ENCODE data around the gene PCYOX1L. TPM values are rescaled to one million over a fixed set of nuclear protein-coding genes. Genes with fewer than 3 reads are reported as not detected.

PCYOX1L gene
- total RNA-seq, 1 donor from 2014 or later = 21.9 TPM

DNA sequence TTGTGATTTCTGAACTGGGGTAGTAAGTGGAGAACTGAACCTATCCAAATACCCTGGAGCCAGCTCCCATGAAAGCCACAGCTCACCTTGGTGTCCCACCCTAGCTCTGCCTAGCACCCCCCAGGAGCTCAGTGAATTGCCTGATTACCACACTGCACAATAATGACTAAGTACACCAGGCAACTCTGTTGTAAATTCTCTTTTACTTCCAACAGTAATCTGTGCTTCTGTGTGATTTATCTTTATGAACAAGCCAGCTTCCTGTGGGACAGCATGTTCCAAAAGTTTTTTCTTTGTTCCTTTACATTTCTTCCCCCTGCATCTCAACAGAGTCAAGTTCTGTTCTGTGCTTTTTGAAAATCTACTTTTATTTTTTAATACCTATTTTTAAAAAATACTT is 34.6 kb upstream of the PCYOX1L start:
- no peaks in the 10 kb centered on the region for H3K27me3 Mint-ChIP-seq (ENCODE audit: insufficient read depth)
- no peaks in the 10 kb centered on the region for H3K4me1 Mint-ChIP-seq (ENCODE audit: low read depth)
- no peak for DNase-seq (ENCODE audit: low spot score)
- H3K36me3 Mint-ChIP-seq (ENCODE audit: low read depth) = no peaks in the 10 kb centered on the region
- H3K27ac Mint-ChIP-seq = no peak overlapping the region
- H3K9me3 Mint-ChIP-seq = no peaks in the 10 kb centered on the region
- intact Hi-C loops (cut with micrococcal nuclease) = no loop called here
- no peak overlapping the region for H3K4me3 Mint-ChIP-seq

DNA sequence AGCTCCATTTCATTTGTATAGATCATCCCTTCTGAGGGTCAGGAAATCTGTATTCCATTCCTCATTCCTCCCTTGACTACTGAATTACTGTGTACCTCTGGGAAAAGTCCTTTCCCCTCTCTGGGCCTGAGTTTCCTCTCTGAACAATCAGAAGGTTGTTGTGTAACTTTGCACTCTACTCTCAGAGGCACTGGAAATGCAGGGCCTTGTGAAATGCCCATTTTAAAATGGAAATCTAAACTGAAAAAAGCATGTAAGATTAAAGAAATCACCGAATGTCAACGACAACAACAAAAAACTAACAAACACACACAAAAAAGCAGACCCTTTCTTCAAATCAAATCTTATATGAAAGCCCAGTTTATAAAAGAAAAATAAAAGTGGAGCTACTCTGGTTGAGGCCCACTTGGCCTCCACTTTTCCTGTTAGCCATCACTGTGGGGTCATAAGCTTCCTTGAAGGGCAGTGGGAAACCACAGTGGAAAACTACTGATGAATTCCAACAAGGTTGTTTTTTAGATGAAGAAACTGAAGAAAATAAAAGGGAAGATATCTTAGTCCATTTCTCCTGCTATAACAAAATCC is 34.1 kb upstream of the PCYOX1L start:
- intact Hi-C loops (cut with micrococcal nuclease) = no loop called here
- Mint-ChIP-seq H3K4me3 (no peak overlapping the region), H3K36me3 (ENCODE audit: low read depth) (no peaks in the 10 kb centered on the region), H3K4me1 (ENCODE audit: low read depth) (no peaks in the 10 kb centered on the region), H3K27me3 (ENCODE audit: insufficient read depth) (no peaks in the 10 kb centered on the region), H3K27ac (no peak overlapping the region), H3K9me3 (no peaks in the 10 kb centered on the region)
- DNase-seq (ENCODE audit: low spot score) = no peak

DNA sequence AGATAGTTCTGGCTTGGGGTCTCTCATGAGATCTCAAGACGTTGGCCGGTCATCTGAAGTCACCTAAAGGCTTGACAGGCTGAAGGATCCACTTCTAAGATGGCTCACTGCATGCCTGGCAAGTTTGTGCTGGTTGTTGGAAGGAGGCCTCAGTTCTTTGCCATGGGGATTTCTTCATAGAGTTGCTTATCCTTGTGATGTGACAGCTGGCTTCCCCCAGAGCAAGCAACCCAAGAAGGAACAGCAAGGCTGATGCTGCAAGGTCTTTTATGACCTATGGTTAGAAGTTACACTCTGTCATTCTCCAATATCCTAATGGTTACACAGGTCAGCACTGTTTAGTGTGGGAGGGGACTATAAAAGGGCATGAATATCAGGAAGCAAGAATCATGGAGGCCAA is 33.2 kb upstream of the PCYOX1L start:
- Mint-ChIP-seq H3K9me3 (no peaks in the 10 kb centered on the region), H3K36me3 (ENCODE audit: low read depth) (no peaks in the 10 kb centered on the region), H3K27ac (no peak overlapping the region), H3K4me1 (ENCODE audit: low read depth) (no peaks in the 10 kb centered on the region), H3K27me3 (ENCODE audit: insufficient read depth) (no peaks in the 10 kb centered on the region), H3K4me3 (no peak overlapping the region)
- no peak for DNase-seq (ENCODE audit: low spot score)
- intact Hi-C loops (cut with micrococcal nuclease) = no loop called here

DNA sequence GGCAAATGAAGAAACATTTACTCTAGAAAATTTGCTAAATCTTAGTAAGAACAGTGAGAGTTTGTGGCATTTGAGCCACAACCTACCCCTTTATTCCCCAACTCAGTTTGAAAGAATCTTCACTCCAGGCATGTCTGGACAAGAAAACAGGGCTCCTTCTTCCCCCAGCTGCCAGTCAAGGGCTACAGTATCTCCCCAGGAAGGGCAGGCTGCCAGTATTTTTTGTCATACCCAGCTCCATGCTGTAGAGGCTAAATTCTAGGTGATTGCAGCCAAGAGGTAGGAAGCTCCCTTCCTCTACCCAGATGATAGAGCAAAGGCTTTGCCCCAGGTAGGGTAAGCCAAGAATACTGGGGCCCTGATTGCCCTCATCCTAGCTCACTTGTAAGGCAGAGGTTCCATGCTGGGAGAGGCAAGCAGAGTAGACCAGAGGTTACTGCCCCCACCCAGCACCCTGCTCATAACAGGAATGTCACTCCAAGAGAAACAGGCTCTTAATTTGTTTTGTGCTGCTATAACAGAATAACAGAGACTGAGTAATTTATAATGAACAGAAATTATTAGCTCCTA is 32.6 kb upstream of the PCYOX1L start:
- H3K36me3 Mint-ChIP-seq (ENCODE audit: low read depth) = no peaks in the 10 kb centered on the region
- H3K4me1 Mint-ChIP-seq (ENCODE audit: low read depth) = no peaks in the 10 kb centered on the region
- no peaks in the 10 kb centered on the region for H3K27me3 Mint-ChIP-seq (ENCODE audit: insufficient read depth)
- H3K27ac Mint-ChIP-seq = no peak overlapping the region
- no peaks in the 10 kb centered on the region for H3K9me3 Mint-ChIP-seq
- intact Hi-C loops (cut with micrococcal nuclease) = no loop called here
- H3K4me3 Mint-ChIP-seq = no peak overlapping the region
- DNase-seq (ENCODE audit: low spot score) = no peak

DNA sequence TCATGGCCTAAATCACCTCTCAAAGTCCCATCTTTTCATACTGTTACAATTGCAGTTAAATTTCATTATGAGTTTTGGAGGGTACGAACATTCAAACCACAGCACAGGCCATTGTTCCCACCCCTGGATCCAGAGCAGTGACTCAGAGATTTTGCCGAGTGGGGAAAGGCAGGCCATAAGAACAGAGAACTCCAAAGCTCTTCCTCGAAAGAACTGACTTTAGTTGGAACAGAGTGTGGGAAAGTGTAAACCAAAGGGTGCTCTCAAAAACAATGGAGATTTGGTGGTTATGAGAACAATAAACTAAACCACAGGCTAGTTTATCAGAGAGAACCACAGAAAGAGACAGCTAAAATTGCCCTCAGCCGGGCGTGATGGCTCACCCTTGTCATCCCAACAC is 32.0 kb upstream of the PCYOX1L start:
- Mint-ChIP-seq H3K36me3 (ENCODE audit: low read depth) (no peaks in the 10 kb centered on the region), H3K4me1 (ENCODE audit: low read depth) (no peaks in the 10 kb centered on the region), H3K27me3 (ENCODE audit: insufficient read depth) (peaks cover 2% of the 10 kb centered on the region), H3K27ac (no peak overlapping the region), H3K4me3 (no peak overlapping the region), H3K9me3 (no peaks in the 10 kb centered on the region)
- no peak for DNase-seq (ENCODE audit: low spot score)
- intact Hi-C loops (cut with micrococcal nuclease) = no loop called here

DNA sequence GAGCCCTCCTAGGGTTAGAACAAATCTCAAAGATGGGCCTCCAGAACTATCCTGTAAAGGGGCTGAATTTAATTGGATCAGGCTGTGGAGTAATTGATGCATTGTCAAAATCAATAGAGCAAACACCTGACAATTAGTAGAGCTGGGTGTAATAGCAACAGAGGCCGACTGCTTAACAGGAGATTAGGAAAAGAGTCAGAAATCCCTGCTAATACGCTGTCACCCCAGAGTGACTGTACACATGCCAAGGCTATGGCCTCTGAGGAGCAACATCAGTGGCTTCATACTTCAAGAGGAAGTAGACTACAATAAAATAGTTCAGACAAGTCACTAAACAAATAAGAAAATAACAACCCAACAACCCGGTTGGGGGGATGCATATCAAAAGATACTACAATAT is 31.2 kb upstream of the PCYOX1L start:
- H3K36me3 Mint-ChIP-seq (ENCODE audit: low read depth) = no peaks in the 10 kb centered on the region
- DNase-seq (ENCODE audit: low spot score) = no peak
- intact Hi-C loops (cut with micrococcal nuclease) = no loop called here
- H3K4me1 Mint-ChIP-seq (ENCODE audit: low read depth) = no peaks in the 10 kb centered on the region
- H3K4me3 Mint-ChIP-seq = no peak overlapping the region
- H3K27ac Mint-ChIP-seq = no peak overlapping the region
- peaks cover 2% of the 10 kb centered on the region for H3K27me3 Mint-ChIP-seq (ENCODE audit: insufficient read depth)
- no peaks in the 10 kb centered on the region for H3K9me3 Mint-ChIP-seq

DNA sequence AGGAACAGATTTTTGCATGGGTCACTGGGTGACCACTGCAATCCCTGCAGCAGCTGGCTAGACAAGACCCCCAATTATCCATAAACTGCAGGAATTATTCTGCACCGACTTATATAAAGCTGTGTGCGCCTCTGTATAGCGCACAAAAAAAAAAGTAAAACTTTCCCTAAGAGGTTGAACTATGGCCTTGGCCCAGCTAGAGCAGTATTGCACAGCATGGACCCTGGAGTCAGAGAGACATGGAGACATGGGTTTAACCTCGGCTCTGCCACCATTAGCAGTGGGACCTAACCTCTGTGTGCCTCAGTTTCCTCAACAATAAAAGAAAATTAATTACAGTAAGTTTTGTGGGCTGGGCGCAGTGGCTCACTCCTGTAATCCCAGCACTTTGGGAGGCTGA is 29.7 kb upstream of the PCYOX1L start:
- intact Hi-C loops (cut with micrococcal nuclease) = no loop called here
- DNase-seq (ENCODE audit: low spot score) = no peak
- H3K9me3 Mint-ChIP-seq = no peaks in the 10 kb centered on the region
- H3K36me3 Mint-ChIP-seq (ENCODE audit: low read depth) = no peaks in the 10 kb centered on the region
- H3K27ac Mint-ChIP-seq = no peak overlapping the region
- no peaks in the 10 kb centered on the region for H3K4me1 Mint-ChIP-seq (ENCODE audit: low read depth)
- no peak overlapping the region for H3K4me3 Mint-ChIP-seq
- H3K27me3 Mint-ChIP-seq (ENCODE audit: insufficient read depth) = peaks cover 2% of the 10 kb centered on the region

DNA sequence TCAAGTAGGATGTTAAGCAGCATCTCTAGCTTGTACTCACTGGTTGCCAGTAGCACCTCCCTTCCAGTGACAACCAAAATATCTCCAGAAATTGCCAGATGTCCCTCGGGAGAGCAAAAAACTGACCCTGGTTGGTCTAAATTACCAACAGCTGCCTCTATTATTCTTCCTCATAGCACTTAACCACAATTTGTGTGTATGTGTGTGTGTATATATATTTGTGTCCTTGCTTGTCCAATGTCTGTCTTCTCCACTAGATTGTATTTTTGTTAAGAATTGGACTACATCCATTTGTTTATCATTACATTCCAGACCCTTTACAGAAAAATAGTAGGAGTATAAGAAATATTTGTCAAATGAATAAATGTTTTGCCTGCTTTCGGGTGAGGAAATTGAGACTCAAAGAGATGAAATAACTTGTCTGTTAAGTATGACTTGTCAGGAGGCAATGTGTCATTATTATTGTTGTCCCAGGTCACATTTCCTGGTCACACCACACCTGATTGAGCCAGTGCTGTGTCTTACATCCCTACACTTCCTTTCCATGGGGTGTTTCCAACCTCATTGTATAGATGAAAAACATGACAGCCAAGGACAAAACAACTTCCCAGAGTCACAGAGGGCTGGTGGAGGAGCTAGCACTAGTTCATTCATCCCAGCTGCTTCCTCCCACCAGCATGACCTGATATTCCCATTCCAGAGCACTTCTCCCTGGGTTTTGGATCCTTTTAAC is 24.0 kb upstream of the PCYOX1L start:
- Mint-ChIP-seq H3K4me1 (ENCODE audit: low read depth) (no peaks in the 10 kb centered on the region), H3K36me3 (ENCODE audit: low read depth) (no peaks in the 10 kb centered on the region), H3K4me3 (no peak overlapping the region), H3K27me3 (ENCODE audit: insufficient read depth) (peaks cover 20% of the 10 kb centered on the region), H3K9me3 (no peaks in the 10 kb centered on the region), H3K27ac (no peak overlapping the region)
- intact Hi-C loops (cut with micrococcal nuclease) = no loop called here
- no peak for DNase-seq (ENCODE audit: low spot score)

DNA sequence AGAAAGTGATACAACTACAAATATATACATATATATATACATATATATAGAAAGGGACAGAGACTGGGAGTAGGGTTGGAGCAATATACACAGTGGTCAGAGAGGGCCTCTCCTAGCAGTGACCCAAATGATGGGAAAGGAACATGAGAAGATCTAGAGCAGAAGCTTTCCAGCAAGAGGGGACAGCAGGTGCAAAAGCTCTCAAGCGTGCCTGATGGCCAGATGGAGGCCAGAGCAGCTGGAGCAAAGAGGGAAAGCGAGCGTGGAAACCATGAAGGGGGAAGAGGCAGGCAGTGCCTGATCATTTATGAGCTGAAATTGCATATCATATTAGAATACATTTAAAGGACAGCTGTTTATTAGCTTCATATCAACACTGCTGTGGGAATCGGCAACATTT is 20.1 kb upstream of the PCYOX1L start:
- intact Hi-C loops (cut with micrococcal nuclease) = no loop called here
- Mint-ChIP-seq H3K36me3 (ENCODE audit: low read depth) (no peaks in the 10 kb centered on the region), H3K27me3 (ENCODE audit: insufficient read depth) (peaks cover 18% of the 10 kb centered on the region), H3K4me1 (ENCODE audit: low read depth) (no peaks in the 10 kb centered on the region), H3K9me3 (no peaks in the 10 kb centered on the region), H3K4me3 (no peak overlapping the region), H3K27ac (no peak overlapping the region)
- DNase-seq (ENCODE audit: low spot score) = no peak

DNA sequence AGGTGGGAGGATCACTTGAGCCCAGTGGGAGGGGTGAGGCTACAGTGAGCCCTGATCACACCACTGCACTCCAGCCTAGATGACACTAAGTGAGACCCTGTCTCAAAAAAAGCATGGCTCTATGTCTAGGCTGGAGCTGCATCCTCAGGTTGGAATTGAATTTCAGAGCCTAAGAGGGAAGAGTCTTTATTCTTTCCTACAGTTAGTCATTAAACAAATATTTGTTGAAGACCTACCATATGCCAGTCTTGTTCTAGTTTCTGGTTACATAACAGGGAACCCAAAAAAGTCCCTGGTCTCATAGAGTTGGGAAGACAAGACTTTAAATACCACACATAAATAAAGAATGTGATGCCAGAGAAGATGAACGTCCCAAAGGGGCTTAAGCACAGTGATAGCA is 19.5 kb upstream of the PCYOX1L start:
- Mint-ChIP-seq H3K9me3 (no peaks in the 10 kb centered on the region), H3K4me3 (no peak overlapping the region)

DNA sequence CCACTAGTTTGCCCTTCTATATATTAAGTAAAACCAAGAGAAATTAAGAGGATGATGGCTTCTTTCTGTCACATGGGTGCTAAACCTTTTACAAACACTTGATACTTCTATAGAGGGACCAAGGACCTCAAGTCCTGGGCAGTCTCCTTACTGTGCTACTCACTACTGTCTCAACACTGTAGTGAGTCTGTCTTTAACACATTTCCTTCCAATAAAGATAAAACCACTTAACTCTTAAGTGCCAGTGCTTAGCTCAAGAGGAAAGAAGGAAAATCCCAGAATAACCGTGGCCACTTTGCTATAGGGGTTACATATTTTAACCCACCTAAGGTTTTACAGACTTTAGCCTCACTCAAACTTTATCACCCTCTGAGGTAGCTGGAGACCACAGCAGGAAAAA is 16.9 kb upstream of the PCYOX1L start:
- Mint-ChIP-seq H3K4me1 (ENCODE audit: low read depth) (peaks cover 13% of the 10 kb centered on the region), H3K27me3 (ENCODE audit: insufficient read depth) (peaks cover 16% of the 10 kb centered on the region), H3K4me3 (no peak overlapping the region), H3K9me3 (no peaks in the 10 kb centered on the region), H3K36me3 (ENCODE audit: low read depth) (peaks cover 4% of the 10 kb centered on the region), H3K27ac (no peak overlapping the region)
- intact Hi-C loops (cut with micrococcal nuclease) = loop anchor here (10.0 kb wide), 3 partner anchors 516 to 1156 kb away; partner anchors contain the start of gene ADRB2
- no peak for DNase-seq (ENCODE audit: low spot score)

More for the DNA sequence above, 19.5 kb upstream of the PCYOX1L start:
- Mint-ChIP-seq H3K27me3 (ENCODE audit: insufficient read depth) (peaks cover 18% of the 10 kb centered on the region), H3K36me3 (ENCODE audit: low read depth) (no peaks in the 10 kb centered on the region), H3K27ac (peak overlapping the region; percentile 11), H3K4me1 (ENCODE audit: low read depth) (no peaks in the 10 kb centered on the region)
- DNase-seq (ENCODE audit: low spot score) = no peak
- intact Hi-C loops (cut with micrococcal nuclease) = no loop called here

DNA sequence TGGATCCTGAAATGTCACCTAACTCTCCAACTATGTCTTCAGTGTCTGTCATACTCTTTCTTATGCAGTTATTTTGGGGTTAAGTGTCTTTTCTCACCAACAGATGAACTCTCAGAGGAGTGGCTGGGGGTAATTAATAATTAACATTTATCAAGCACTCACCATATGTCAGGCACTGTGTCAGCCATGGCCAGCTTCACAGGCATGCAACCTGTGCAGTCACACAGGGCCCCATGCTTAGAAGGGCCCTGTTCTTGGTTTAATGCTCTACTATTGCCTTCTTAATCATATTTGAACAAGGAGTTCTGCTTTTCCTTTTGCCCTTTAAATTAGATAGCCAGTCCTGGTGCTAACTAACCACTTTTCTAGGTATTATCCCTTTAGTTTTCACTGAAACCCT is 16.0 kb upstream of the PCYOX1L start:
- no peak overlapping the region for H3K27ac Mint-ChIP-seq
- H3K9me3 Mint-ChIP-seq = no peaks in the 10 kb centered on the region
- DNase-seq (ENCODE audit: low spot score) = no peak
- no peak overlapping the region for H3K4me3 Mint-ChIP-seq
- H3K36me3 Mint-ChIP-seq (ENCODE audit: low read depth) = peaks cover 4% of the 10 kb centered on the region
- H3K4me1 Mint-ChIP-seq (ENCODE audit: low read depth) = peaks cover 13% of the 10 kb centered on the region
- intact Hi-C loops (cut with micrococcal nuclease) = loop anchor here (10.0 kb wide), 3 partner anchors 517 to 1157 kb away; partner anchors contain the start of gene ADRB2
- H3K27me3 Mint-ChIP-seq (ENCODE audit: insufficient read depth) = peaks cover 11% of the 10 kb centered on the region

DNA sequence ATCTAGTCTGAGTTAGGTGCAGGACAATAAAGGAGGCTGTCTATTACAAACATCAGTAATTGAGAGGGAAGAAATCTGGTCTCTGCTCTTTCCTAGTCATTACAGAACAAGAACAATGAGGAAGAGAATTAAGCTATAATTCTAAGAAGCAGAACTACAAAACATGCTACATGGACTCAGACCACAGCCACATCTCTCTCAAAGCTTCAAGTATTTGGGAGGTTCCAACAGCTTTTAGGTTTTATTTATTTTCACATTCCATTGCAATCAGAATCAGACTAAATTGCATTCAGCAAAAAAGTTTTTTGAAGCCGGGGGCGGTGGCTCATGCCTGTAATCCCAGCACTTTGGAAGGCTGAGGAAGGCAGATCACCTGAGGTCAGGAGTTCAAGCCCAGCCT is 13.7 kb upstream of the PCYOX1L start:
- peak overlapping the region; percentile 30 for H3K27ac Mint-ChIP-seq
- H3K27me3 Mint-ChIP-seq (ENCODE audit: insufficient read depth) = no peaks in the 10 kb centered on the region
- intact Hi-C loops (cut with micrococcal nuclease) = loop anchor here (2.0 to 10.0 kb wide), 7 partner anchors 23 to 1159 kb away; partner anchors contain the start of genes ADRB2, CD74, HMGXB3 and PPARGC1B
- H3K9me3 Mint-ChIP-seq = no peaks in the 10 kb centered on the region
- H3K36me3 Mint-ChIP-seq (ENCODE audit: low read depth) = peaks cover 10% of the 10 kb centered on the region
- H3K4me3 Mint-ChIP-seq = peak overlapping the region; percentile 50
- peaks cover 34% of the 10 kb centered on the region for H3K4me1 Mint-ChIP-seq (ENCODE audit: low read depth)
- DNase-seq (ENCODE audit: low spot score) = no peak

Measured in activated T-helper 1 cell treated with anti-CD3 and anti-CD28 coated beads, Interleukin-12 subunit alpha, Interleukin-12 subunit beta, Interleukin-2, Interleukin-4 antibody, amounts not matched to agents 30 ng/mL and 10 ng/mL and 1 ng/mL, durations not matched to agents 14 hours and 24 hours and 36 hours (primary cell).